K562 (cell line): ENCODE data around the gene PRKD2.

Experiments used
- CREM ChIP-seq: IDR thresholded peaks from 2 replicates; pipeline ENCODE4 v1.6.1; 2014; ENCODE audit warnings: antibody characterized with exemption, low read depth
- ESRRA ChIP-seq: fragments of 450-650 bp; IDR thresholded peaks from 2 replicates; pipeline ENCODE4 v1.6.1; 2014; ENCODE audit warnings: low read depth, mild to moderate bottlenecking, moderate library complexity, borderline replicate concordance
- EZH2 ChIP-seq: IDR thresholded peaks from 2 replicates; pipeline ENCODE4 v1.6.1; 2012; ENCODE audit warnings: low read depth, mild to moderate bottlenecking, inconsistent platforms, low read length, borderline replicate concordance
- GATAD2B ChIP-seq: fragments of 450-650 bp; IDR thresholded peaks from 2 replicates; pipeline ENCODE4 v1.6.1; 2017; ENCODE audit warnings: mild to moderate bottlenecking, borderline replicate concordance
- KLF16 ChIP-seq: IDR thresholded peaks from 2 replicates; pipeline ENCODE4 v1.6.1; 2016; ENCODE audit warnings: antibody characterized with exemption
- PPARD ChIP-seq: fragments of 250-450 bp; sonication (Bioruptor Pico); IDR thresholded peaks from 2 replicates; pipeline ENCODE4 v1.8.0; 2022; ENCODE audit warnings: inconsistent platforms, mild to moderate bottlenecking, moderate library complexity
- ZNF143 ChIP-seq: sonication (generic); formaldehyde crosslinking; IDR thresholded peaks from 2 replicates; pipeline ENCODE4 v1.9.0; 2022; ENCODE audit warnings: mild to moderate bottlenecking, missing genetic modification reagents
- TF ChIP-seq, protein P1 (sequence below): fragments of 250-450 bp; sonication (Bioruptor Pico); IDR thresholded peaks from 2 replicates; pipeline ENCODE4 v1.8.0; 2022; ENCODE audit warnings: moderate library complexity, mild to moderate bottlenecking, inconsistent platforms
- TF ChIP-seq, protein P2 (sequence below): sonication (generic); formaldehyde crosslinking; IDR thresholded peaks from 2 replicates; pipeline ENCODE4 v1.9.0; 2022; ENCODE audit warnings: mild to moderate bottlenecking, missing genetic modification reagents
- TF ChIP-seq, protein P3 (sequence below): sonication (generic); formaldehyde crosslinking; IDR thresholded peaks from 2 replicates; pipeline ENCODE4 v1.8.0; 2022; ENCODE audit warnings: mild to moderate bottlenecking, missing genetic modification reagents
- TF ChIP-seq, protein P4 (sequence below): fragments of 450-650 bp; IDR thresholded peaks from 2 replicates; pipeline ENCODE4 v1.6.1; 2016; ENCODE audit warnings: mild to moderate bottlenecking, moderate library complexity

DNA sequence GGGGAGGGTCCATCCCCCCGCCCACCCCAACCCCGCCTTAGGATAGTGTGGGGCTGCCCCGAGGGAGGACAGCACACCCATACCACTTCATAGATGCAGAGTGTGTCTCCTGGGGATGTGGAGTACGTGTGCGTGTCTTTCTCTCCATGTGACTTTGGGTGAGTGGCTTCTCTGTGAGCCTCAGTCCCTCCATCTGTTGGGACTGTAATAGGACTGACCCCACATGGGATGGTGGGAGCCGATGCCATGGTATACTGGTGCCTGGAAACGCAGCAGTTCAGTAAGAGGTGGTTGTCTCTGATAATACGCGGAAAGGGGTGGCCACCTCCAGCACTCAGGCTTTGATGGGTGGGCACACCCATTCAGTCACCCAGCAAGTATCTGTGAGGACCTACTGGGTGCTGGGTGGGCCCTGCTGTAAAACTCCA, 816 bp upstream of the PRKD2 start:
- TF ChIP-seq CREM (no peak), KLF16 (no peak), PPARD (CRISPR knock-in tag) (no peak), GATAD2B (no peak), ESRRA (no peak), EZH2 (no peak), ZNF143 (no peak)
- TF ChIP-seq, protein P1, sequence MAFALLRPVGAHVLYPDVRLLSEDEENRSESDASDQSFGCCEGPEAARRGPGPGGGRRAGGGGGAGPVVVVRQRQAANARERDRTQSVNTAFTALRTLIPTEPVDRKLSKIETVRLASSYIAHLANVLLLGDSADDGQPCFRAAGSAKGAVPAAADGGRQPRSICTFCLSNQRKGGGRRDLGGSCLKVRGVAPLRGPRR = no peak
- TF ChIP-seq, protein P2, sequence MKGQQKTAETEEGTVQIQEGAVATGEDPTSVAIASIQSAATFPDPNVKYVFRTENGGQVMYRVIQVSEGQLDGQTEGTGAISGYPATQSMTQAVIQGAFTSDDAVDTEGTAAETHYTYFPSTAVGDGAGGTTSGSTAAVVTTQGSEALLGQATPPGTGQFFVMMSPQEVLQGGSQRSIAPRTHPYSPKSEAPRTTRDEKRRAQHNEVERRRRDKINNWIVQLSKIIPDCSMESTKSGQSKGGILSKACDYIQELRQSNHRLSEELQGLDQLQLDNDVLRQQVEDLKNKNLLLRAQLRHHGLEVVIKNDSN (CRISPR knock-in tag) = no peak
- TF ChIP-seq, protein P3, sequence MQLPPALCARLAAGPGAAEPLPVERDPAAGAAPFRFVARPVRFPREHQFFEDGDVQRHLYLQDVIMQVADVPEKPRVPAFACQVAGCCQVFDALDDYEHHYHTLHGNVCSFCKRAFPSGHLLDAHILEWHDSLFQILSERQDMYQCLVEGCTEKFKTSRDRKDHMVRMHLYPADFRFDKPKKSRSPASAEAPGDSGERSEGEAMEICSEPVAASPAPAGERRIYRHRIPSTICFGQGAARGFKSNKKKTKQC (CRISPR knock-in tag) = 0 out of 2 replicates have a peak, but pooled peaks have one; percentile 10
- TF ChIP-seq, protein P4, sequence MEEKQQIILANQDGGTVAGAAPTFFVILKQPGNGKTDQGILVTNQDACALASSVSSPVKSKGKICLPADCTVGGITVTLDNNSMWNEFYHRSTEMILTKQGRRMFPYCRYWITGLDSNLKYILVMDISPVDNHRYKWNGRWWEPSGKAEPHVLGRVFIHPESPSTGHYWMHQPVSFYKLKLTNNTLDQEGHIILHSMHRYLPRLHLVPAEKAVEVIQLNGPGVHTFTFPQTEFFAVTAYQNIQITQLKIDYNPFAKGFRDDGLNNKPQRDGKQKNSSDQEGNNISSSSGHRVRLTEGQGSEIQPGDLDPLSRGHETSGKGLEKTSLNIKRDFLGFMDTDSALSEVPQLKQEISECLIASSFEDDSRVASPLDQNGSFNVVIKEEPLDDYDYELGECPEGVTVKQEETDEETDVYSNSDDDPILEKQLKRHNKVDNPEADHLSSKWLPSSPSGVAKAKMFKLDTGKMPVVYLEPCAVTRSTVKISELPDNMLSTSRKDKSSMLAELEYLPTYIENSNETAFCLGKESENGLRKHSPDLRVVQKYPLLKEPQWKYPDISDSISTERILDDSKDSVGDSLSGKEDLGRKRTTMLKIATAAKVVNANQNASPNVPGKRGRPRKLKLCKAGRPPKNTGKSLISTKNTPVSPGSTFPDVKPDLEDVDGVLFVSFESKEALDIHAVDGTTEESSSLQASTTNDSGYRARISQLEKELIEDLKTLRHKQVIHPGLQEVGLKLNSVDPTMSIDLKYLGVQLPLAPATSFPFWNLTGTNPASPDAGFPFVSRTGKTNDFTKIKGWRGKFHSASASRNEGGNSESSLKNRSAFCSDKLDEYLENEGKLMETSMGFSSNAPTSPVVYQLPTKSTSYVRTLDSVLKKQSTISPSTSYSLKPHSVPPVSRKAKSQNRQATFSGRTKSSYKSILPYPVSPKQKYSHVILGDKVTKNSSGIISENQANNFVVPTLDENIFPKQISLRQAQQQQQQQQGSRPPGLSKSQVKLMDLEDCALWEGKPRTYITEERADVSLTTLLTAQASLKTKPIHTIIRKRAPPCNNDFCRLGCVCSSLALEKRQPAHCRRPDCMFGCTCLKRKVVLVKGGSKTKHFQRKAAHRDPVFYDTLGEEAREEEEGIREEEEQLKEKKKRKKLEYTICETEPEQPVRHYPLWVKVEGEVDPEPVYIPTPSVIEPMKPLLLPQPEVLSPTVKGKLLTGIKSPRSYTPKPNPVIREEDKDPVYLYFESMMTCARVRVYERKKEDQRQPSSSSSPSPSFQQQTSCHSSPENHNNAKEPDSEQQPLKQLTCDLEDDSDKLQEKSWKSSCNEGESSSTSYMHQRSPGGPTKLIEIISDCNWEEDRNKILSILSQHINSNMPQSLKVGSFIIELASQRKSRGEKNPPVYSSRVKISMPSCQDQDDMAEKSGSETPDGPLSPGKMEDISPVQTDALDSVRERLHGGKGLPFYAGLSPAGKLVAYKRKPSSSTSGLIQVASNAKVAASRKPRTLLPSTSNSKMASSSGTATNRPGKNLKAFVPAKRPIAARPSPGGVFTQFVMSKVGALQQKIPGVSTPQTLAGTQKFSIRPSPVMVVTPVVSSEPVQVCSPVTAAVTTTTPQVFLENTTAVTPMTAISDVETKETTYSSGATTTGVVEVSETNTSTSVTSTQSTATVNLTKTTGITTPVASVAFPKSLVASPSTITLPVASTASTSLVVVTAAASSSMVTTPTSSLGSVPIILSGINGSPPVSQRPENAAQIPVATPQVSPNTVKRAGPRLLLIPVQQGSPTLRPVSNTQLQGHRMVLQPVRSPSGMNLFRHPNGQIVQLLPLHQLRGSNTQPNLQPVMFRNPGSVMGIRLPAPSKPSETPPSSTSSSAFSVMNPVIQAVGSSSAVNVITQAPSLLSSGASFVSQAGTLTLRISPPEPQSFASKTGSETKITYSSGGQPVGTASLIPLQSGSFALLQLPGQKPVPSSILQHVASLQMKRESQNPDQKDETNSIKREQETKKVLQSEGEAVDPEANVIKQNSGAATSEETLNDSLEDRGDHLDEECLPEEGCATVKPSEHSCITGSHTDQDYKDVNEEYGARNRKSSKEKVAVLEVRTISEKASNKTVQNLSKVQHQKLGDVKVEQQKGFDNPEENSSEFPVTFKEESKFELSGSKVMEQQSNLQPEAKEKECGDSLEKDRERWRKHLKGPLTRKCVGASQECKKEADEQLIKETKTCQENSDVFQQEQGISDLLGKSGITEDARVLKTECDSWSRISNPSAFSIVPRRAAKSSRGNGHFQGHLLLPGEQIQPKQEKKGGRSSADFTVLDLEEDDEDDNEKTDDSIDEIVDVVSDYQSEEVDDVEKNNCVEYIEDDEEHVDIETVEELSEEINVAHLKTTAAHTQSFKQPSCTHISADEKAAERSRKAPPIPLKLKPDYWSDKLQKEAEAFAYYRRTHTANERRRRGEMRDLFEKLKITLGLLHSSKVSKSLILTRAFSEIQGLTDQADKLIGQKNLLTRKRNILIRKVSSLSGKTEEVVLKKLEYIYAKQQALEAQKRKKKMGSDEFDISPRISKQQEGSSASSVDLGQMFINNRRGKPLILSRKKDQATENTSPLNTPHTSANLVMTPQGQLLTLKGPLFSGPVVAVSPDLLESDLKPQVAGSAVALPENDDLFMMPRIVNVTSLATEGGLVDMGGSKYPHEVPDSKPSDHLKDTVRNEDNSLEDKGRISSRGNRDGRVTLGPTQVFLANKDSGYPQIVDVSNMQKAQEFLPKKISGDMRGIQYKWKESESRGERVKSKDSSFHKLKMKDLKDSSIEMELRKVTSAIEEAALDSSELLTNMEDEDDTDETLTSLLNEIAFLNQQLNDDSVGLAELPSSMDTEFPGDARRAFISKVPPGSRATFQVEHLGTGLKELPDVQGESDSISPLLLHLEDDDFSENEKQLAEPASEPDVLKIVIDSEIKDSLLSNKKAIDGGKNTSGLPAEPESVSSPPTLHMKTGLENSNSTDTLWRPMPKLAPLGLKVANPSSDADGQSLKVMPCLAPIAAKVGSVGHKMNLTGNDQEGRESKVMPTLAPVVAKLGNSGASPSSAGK = no peak
